ENCODE data around the gene NTN5.

NTN5 gene

GRCh38 chr19:48611872-48612271 is 60.9 kb downstream of the NTN5 start:
- DNase-seq = no peak
